Neural progenitor cell (in vitro differentiated cells): ENCODE results near the gene MACROD2. TPM values are rescaled to one million over a fixed set of nuclear protein-coding genes. Genes with fewer than 3 reads are reported as not detected.

ENCODE experiments used
- DNase-seq: peaks from one replicate; pipeline ENCODE4 v3.0.0-alpha.2; 2016; ENCODE audit warnings: low spot score
- H2AFZ ChIP-seq: fragments of 200-600 bp; sonication (generic); replicated peaks from 2 replicates; pipeline ENCODE4 v1.6.1; 2016; ENCODE audit warnings: antibody characterized with exemption
- H3F3A ChIP-seq: fragments of 200-600 bp; sonication (generic); 2 replicates; pipeline ENCODE4 v1.6.1; 2016; ENCODE audit warnings: antibody characterized with exemption, low read depth
- H3K27ac ChIP-seq: fragments of 200-600 bp; sonication (generic); 2 replicates; pipeline ENCODE4 v1.5.1; 2016; ENCODE audit warnings: mild to moderate bottlenecking
- H3K27me3 ChIP-seq: fragments of 200-600 bp; sonication (generic); 2 replicates; pipeline ENCODE4 v1.6.1; 2016; ENCODE audit warnings: mild to moderate bottlenecking, moderate library complexity
- H3K36me3 ChIP-seq: fragments of 200-600 bp; sonication (generic); 2 replicates; pipeline ENCODE4 v1.5.1; 2016
- H3K4me1 ChIP-seq: fragments of 200-600 bp; sonication (generic); 2 replicates; pipeline ENCODE4 v1.6.1; 2016; ENCODE audit warnings: mixed run types
- H3K4me2 ChIP-seq: fragments of 200-600 bp; sonication (generic); 2 replicates; pipeline ENCODE4 v1.6.1; 2016
- H3K4me3 ChIP-seq: fragments of 200-600 bp; sonication (generic); 2 replicates; pipeline ENCODE4 v1.5.1; 2016
- H3K79me2 ChIP-seq: fragments of 200-600 bp; sonication (generic); 2 replicates; pipeline ENCODE4 v1.6.1; 2016; ENCODE audit warnings: low read depth
- H3K9ac ChIP-seq: fragments of 200-600 bp; sonication (generic); 2 replicates; pipeline ENCODE4 v1.6.1; 2016
- H3K9me3 ChIP-seq: fragments of 200-600 bp; sonication (generic); 2 replicates; pipeline ENCODE4 v1.5.1; 2016; ENCODE audit warnings: low read depth
- H4K20me1 ChIP-seq: fragments of 200-600 bp; sonication (generic); 2 replicates; pipeline ENCODE4 v1.6.1; 2016; ENCODE audit warnings: low read depth
- H3K27ac Mint-ChIP-seq: 3 replicates; pipeline ENCODE4 v1.8.0; 2021; ENCODE audit warnings: mixed read lengths
- H3K27me3 Mint-ChIP-seq: 2 replicates; pipeline ENCODE4 v1.8.0; 2022; ENCODE audit warnings: low read depth, mild to moderate bottlenecking, inconsistent platforms, moderate library complexity, mixed read lengths; ENCODE audit not compliant: insufficient read depth
- H3K36me3 Mint-ChIP-seq: 3 replicates; pipeline ENCODE4 v1.8.0; 2021; ENCODE audit warnings: mixed read lengths
- H3K4me1 Mint-ChIP-seq: 3 replicates; pipeline ENCODE4 v1.8.0; 2021; ENCODE audit warnings: mixed read lengths
- H3K4me3 Mint-ChIP-seq: 3 replicates; pipeline ENCODE4 v1.8.0; 2021; ENCODE audit warnings: mild to moderate bottlenecking, moderate library complexity, mixed read lengths
- H3K9me3 Mint-ChIP-seq: 3 replicates; pipeline ENCODE4 v1.8.0; 2020; ENCODE audit warnings: mixed read lengths
- CTCF ChIP-seq: fragments of 200-600 bp; sonication (generic); IDR thresholded peaks from 2 replicates; pipeline ENCODE4 v1.5.1; 2017; ENCODE audit warnings: antibody characterized with exemption, mild to moderate bottlenecking
- EZH2 ChIP-seq: fragments of 200-600 bp; sonication (generic); IDR thresholded peaks from 2 replicates; pipeline ENCODE4 v1.6.1; 2017; ENCODE audit warnings: antibody characterized with exemption, mild to moderate bottlenecking, moderate library complexity
- EZH2phosphoT487 ChIP-seq: fragments of 200-600 bp; sonication (generic); IDR thresholded peaks from 2 replicates; pipeline ENCODE4 v1.6.1; 2017; ENCODE audit warnings: antibody characterized with exemption
- total RNA-seq: library from RNA; depleted of rRNA; stranded (reverse); fragments of >200 nt; gene quantifications from 2 replicates; pipeline ENCODE4 v1.2.3, GENCODE V29; 2015; ENCODE audit warnings: low replicate concordance

Gene MACROD2
- total RNA-seq, 1 donor from 2014 or later = 11.9 TPM

- no peak overlapping the region for H2AFZ ChIP-seq
- TF ChIP-seq CTCF (no peak), EZH2 (no peak), EZH2phosphoT487 (no peak)
- no peaks in the 10 kb centered on the region for H3K27me3 ChIP-seq
- H3K4me1 Mint-ChIP-seq = peaks cover 5% of the 10 kb centered on the region
- H3K9me3 ChIP-seq = no peaks in the 10 kb centered on the region
- no peak for DNase-seq
- H3K4me3 ChIP-seq = no peak overlapping the region
- no peaks in the 10 kb centered on the region for H3K27me3 Mint-ChIP-seq
- no peaks in the 10 kb centered on the region for H4K20me1 ChIP-seq
- H3F3A ChIP-seq = no peaks in the 10 kb centered on the region
- no peak overlapping the region for H3K27ac ChIP-seq
- H3K36me3 Mint-ChIP-seq = no peaks in the 10 kb centered on the region
- H3K79me2 ChIP-seq = no peaks in the 10 kb centered on the region
- no peak overlapping the region for H3K27ac Mint-ChIP-seq
- no peaks in the 10 kb centered on the region for H3K36me3 ChIP-seq
- no peaks in the 10 kb centered on the region for H3K9me3 Mint-ChIP-seq
- H3K9ac ChIP-seq = no peak overlapping the region
- no peaks in the 10 kb centered on the region for H3K4me1 ChIP-seq
- no peak overlapping the region for H3K4me2 ChIP-seq
- H3K4me3 Mint-ChIP-seq = no peak overlapping the region
These were observed 2041.0 kb downstream of the MACROD2 start for GRCh38 chr20:16036331-16036730.

GRCh38 chr20:16040742-16041141, 2045.4 kb downstream of the MACROD2 start:
- Mint-ChIP-seq H3K27me3 (no peaks in the 10 kb centered on the region), H3K4me1 (peaks cover 3% of the 10 kb centered on the region), H3K4me3 (no peak overlapping the region), H3K27ac (no peak overlapping the region), H3K9me3 (peaks cover 5% of the 10 kb centered on the region), H3K36me3 (no peaks in the 10 kb centered on the region)
- Histone ChIP-seq H3K27me3 (no peaks in the 10 kb centered on the region), H3K27ac (no peak overlapping the region), H3F3A (no peaks in the 10 kb centered on the region), H2AFZ (no peak overlapping the region), H4K20me1 (no peaks in the 10 kb centered on the region), H3K9ac (no peak overlapping the region), H3K4me2 (no peak overlapping the region), H3K4me3 (no peak overlapping the region), H3K79me2 (no peaks in the 10 kb centered on the region), H3K4me1 (no peaks in the 10 kb centered on the region), H3K9me3 (no peaks in the 10 kb centered on the region), H3K36me3 (no peaks in the 10 kb centered on the region)
- DNase-seq = no peak
- no peak for TF ChIP-seq CTCF
- TF ChIP-seq EZH2phosphoT487 = no peak
- TF ChIP-seq EZH2 = no peak

- H3K4me3 ChIP-seq = no peak overlapping the region
- H3K36me3 ChIP-seq = no peaks in the 10 kb centered on the region
- Mint-ChIP-seq H3K4me3 (no peak overlapping the region), H3K27me3 (no peaks in the 10 kb centered on the region), H3K4me1 (peaks cover 3% of the 10 kb centered on the region), H3K9me3 (peaks cover 5% of the 10 kb centered on the region), H3K27ac (no peak overlapping the region), H3K36me3 (no peaks in the 10 kb centered on the region)
- no peaks in the 10 kb centered on the region for H3K27me3 ChIP-seq
- no peaks in the 10 kb centered on the region for H3K79me2 ChIP-seq
- TF ChIP-seq CTCF = no peak
- no peak overlapping the region for H3K4me2 ChIP-seq
- H3K27ac ChIP-seq = no peak overlapping the region
- no peaks in the 10 kb centered on the region for H3K9me3 ChIP-seq
- no peak overlapping the region for H3K9ac ChIP-seq
- no peaks in the 10 kb centered on the region for H3F3A ChIP-seq
- H3K4me1 ChIP-seq = no peaks in the 10 kb centered on the region
- no peak for DNase-seq
- H2AFZ ChIP-seq = no peak overlapping the region
- no peaks in the 10 kb centered on the region for H4K20me1 ChIP-seq
These were observed 2047.4 kb downstream of the MACROD2 start for GRCh38 chr20:16042731-16043130.

GRCh38 chr20:16043931-16044330, 2048.6 kb downstream of the MACROD2 start:
- Histone ChIP-seq H3F3A (no peaks in the 10 kb centered on the region), H3K4me3 (no peak overlapping the region), H3K27ac (no peak overlapping the region), H4K20me1 (no peaks in the 10 kb centered on the region), H3K9me3 (no peaks in the 10 kb centered on the region), H3K36me3 (no peaks in the 10 kb centered on the region), H3K79me2 (no peaks in the 10 kb centered on the region), H3K4me1 (peaks cover 4% of the 10 kb centered on the region), H3K9ac (no peak overlapping the region), H3K27me3 (no peaks in the 10 kb centered on the region), H2AFZ (no peak overlapping the region), H3K4me2 (no peak overlapping the region)
- Mint-ChIP-seq H3K27ac (no peak overlapping the region), H3K27me3 (no peaks in the 10 kb centered on the region), H3K9me3 (peaks cover 5% of the 10 kb centered on the region), H3K4me1 (peaks cover 6% of the 10 kb centered on the region), H3K36me3 (no peaks in the 10 kb centered on the region), H3K4me3 (no peak overlapping the region)
- no peak for DNase-seq
- TF ChIP-seq EZH2 (no peak), CTCF (no peak), EZH2phosphoT487 (no peak)
